GM10847 (cell line): ENCODE measurements around the gene PKM.

Source experiments
- POLR2A ChIP-seq: IDR thresholded peaks from 2 replicates; pipeline ENCODE4 v1.6.1; 2011; ENCODE audit not compliant: insufficient read length; ENCODE audit errors: extremely low read depth

PKM gene

GRCh38 chr15:72217216-72217615 is 13.8 kb downstream of the PKM start:
- TF ChIP-seq POLR2A: no peak

DNA sequence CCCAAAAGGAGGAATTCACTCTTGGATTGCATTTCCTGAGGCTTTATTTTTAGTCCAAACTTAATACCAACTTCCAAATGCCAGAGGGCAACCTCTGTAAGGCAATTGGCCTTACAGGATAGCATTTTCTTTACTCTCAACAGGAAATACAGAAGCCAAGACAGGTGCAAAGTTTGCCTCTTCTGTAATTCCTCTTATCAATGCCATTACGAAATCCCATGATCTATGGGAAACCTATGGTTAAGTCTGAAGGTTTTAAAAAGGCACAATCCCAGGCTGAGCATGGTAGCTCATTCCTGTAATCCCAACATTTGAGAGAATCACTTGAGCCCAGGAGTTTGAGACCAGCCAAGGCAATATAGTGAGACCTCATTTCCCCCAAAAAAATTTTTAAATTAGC is 14.9 kb downstream of the PKM start:
- no peak for TF ChIP-seq POLR2A

DNA sequence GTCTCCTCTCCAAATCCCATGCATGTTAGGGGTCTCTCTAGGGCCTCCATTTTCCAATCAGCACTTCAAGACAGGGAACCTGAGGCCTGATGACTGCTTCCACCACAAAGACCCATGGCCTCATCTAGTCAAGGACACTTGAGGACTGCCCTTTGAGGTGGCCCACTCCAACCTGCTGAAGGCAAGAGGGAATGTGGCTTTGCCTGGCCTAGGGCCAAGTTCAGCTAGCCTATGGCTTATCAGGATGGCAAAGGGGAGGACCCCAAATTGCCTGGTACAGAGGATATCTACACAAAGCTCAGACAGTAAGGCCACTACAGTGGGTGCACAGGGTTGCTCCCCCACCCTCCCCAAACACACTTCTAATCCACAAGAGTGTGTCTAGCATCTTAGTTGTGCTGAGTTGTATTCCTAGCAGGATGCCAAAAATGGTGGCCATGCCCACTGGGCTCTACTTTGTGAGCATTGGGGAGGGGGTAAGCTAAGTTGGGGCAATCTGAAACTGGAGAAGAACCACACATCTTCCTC is 23.4 kb downstream of the PKM start:
- TF ChIP-seq POLR2A: no peak

- TF ChIP-seq POLR2A: no peak
These were observed 24.4 kb downstream of the PKM start for GRCh38 chr15:72206677-72207000.

GRCh38 chr15:72205896-72206676 is 24.9 kb downstream of the PKM start:
- TF ChIP-seq POLR2A: no peak

GRCh38 chr15:72205273-72205672 is 25.7 kb downstream of the PKM start:
- no peak for TF ChIP-seq POLR2A

DNA sequence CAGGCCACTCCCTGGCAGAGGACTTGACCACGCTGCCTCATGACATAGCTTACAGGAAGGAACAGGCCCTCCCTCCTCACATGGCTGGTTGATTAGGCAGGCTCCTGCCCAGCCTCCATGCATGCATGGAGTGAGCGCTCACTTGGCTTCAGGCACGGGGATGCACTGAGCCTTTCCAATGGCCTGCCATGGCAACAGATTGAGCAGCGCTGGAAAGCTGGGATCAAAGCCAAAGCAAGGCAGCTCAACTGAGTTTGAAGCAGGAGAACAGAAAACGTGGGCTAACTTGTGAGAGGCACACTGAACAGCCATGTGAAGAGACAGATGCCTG is 27.5 kb downstream of the PKM start:
- no peak for TF ChIP-seq POLR2A

- no peak for TF ChIP-seq POLR2A
These were observed 28.0 kb downstream of the PKM start for GRCh38 chr15:72202801-72203506.

DNA sequence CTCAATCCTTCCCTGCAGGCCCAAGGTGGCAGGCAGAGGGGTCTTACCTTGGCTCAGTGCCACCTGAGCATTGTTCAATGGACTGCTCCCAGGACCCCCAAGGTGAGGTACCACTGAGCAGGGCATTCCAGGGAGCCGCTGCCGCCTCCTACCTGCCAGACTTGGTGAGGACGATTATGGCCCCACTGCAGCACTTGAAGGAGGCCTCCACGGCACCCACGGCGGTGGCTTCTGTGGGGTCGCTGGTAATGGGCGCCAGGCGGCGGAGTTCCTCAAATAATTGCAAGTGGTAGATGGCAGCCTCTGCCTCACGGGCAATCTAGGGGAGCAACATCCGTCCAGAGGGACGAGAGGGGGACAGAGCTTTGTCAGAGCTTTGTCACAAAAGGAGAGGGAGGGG is 28.7 kb downstream of the PKM start:
- no peak for TF ChIP-seq POLR2A

GRCh38 chr15:72201391-72201921 is 29.5 kb downstream of the PKM start:
- no peak for TF ChIP-seq POLR2A

GRCh38 chr15:72200395-72201237 is 30.4 kb downstream of the PKM start:
- TF ChIP-seq POLR2A: no peak

- no peak for TF ChIP-seq POLR2A
These were observed 31.2 kb downstream of the PKM start for GRCh38 chr15:72199721-72200212.

GRCh38 chr15:72199205-72199515 is 31.8 kb downstream of the PKM start:
- no peak for TF ChIP-seq POLR2A

- no peak for TF ChIP-seq POLR2A
These were observed 32.4 kb downstream of the PKM start for GRCh38 chr15:72198356-72199204.

DNA sequence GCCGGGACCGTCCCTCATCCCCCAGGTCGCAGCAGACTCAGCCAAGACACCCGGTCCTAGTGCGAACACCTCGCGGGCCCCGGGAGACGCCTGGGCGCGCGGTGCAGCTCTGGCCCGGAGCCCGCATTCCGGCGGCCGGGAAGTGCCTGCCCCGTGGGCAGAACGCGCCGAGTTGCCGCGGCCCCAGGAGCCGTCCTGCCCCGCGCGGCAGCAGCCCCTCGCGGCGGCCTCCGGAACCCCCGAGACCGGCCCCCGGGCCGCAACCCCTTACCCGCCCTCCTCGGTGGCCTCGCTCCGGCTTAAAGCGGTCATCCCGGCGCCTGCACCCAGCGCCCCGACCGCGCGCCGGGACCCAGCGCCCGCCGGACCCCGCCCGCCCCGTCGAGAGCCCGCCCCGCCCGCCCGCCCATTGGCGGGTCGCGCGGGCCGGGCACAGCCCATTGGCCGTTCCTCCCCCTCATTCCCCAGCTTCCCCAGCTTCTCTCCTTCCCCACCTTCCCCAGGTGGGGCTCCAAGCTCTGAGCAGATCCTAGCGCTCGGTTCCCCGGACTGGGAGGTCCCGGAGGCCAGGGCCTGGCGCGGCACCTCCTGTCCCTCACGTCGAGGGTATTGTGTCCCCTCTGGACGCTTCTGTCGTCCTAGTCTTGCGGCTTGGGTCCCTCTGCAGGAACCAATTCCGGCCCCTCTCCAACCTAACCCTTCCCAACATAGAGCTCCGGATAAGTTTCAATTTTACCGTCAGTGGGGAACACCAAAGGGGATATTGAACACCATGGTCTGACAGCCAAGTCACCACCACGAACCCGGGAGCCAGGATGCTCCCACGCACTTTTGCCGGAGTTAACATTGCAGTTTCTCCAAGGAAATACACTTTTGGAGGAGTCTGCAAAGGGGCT is 33.3 kb downstream of the PKM start, which contains the start of gene GRAMD2A:
Gene GRAMD2A (minus strand): TSS at position 328 of the 896 bp plus-strand sequence.
- TF ChIP-seq POLR2A: peak; percentile 19
